Suprapubic skin (tissue), 4 donors: ENCODE results near the gene LRRTM4. TPM values are rescaled to one million over a fixed set of nuclear protein-coding genes. Genes with fewer than 3 reads are reported as not detected.

Experiments
- DNase-seq, 2 donors: peaks; one replicate each; pipeline ENCODE4 v3.0.0-alpha.2; 2019; ENCODE audit warnings: low spot score in 2 of 2
- H3K27ac ChIP-seq: fragments of 200-600 bp; sonication (generic); one replicate; pipeline ENCODE4 v1.5.1; 2019
- H3K27me3 ChIP-seq: fragments of 200-600 bp; sonication (generic); one replicate; pipeline ENCODE4 v1.5.1; 2019
- H3K36me3 ChIP-seq: fragments of 200-600 bp; sonication (generic); one replicate; pipeline ENCODE4 v1.5.1; 2019
- H3K4me1 ChIP-seq: fragments of 200-600 bp; sonication (generic); one replicate; pipeline ENCODE4 v1.5.1; 2019
- H3K4me3 ChIP-seq: fragments of 200-600 bp; sonication (generic); one replicate; pipeline ENCODE4 v1.5.1; 2019; ENCODE audit warnings: mild to moderate bottlenecking
- H3K9me3 ChIP-seq: fragments of 200-600 bp; sonication (generic); one replicate; pipeline ENCODE4 v1.5.1; 2019
- EP300 ChIP-seq: sonication (generic); formaldehyde crosslinking; IDR thresholded peaks from one replicate; pipeline ENCODE4 v1.6.1; 2017; ENCODE audit warnings: antibody characterized with exemption
- POLR2A ChIP-seq, 2 donors: fragments of 450-650 bp; IDR thresholded peaks; one replicate each; pipeline ENCODE4 v1.6.1; 2017; ENCODE audit warnings: antibody characterized with exemption in 2 of 2, mild to moderate bottlenecking in 2 of 2, moderate library complexity in 2 of 2
- POLR2AphosphoS5 ChIP-seq, 3 donors: sonication (generic); formaldehyde crosslinking; IDR thresholded peaks; one replicate each; pipeline ENCODE4 v1.6.1; 2017; ENCODE audit warnings: antibody characterized with exemption in 3 of 3
- WGBS: methylation state at CpG from one replicate; pipeline ENCODE4 v1.1.5; 2018; 5-methylcytosine and 5-hydroxymethylcytosine counted together
- total RNA-seq, 4 donors: library from RNA; depleted of rRNA; stranded (reverse); fragments of >200 nt; gene quantifications; one replicate each; pipeline ENCODE4 v1.1.0, GENCODE V29; 2016
- TF ChIP-seq, protein P1 (sequence below), 2 donors: fragments of 200-600 bp in 1 of 2; fragments of 450-650 bp in 1 of 2; sonication (generic) in 1 of 2; IDR thresholded peaks; one replicate each; pipeline ENCODE4 v1.5.1; 2016 to 2019; ENCODE audit warnings: antibody characterized with exemption in 2 of 2, mild to moderate bottlenecking in 1 of 2, moderate library complexity in 1 of 2

LRRTM4 gene
- total RNA-seq, 4 donors from 2014 or later: not detected

- no peak overlapping the region for H3K27ac ChIP-seq
- DNase-seq: no peak
- no peaks in the 10 kb centered on the region for H3K27me3 ChIP-seq
- H3K36me3 ChIP-seq: no peaks in the 10 kb centered on the region
- no peak for TF ChIP-seq EP300
- TF ChIP-seq POLR2A (IDR thresholded peaks at IDR 0.05): no peak
- no peaks in the 10 kb centered on the region for H3K4me1 ChIP-seq
- no peak overlapping the region for H3K4me3 ChIP-seq
- 81% methylated on average over 5 of the region's 5 CpGs for WGBS
- H3K9me3 ChIP-seq: no peaks in the 10 kb centered on the region
Measured at GRCh38 chr2:77363277-77363676, 158.9 kb downstream of the LRRTM4 start.

GRCh38 chr2:77348821-77349220, 173.4 kb downstream of the LRRTM4 start:
- DNase-seq: no peak
- Histone ChIP-seq H3K9me3 (no peaks in the 10 kb centered on the region), H3K27ac (no peak overlapping the region), H3K4me3 (no peak overlapping the region), H3K27me3 (no peaks in the 10 kb centered on the region), H3K36me3 (no peaks in the 10 kb centered on the region), H3K4me1 (no peaks in the 10 kb centered on the region)
- TF ChIP-seq EP300 (no peak), POLR2A (IDR thresholded peaks at IDR 0.05) (no peak), POLR2AphosphoS5 (IDR thresholded peaks at IDR 0.05) (no peak)
- TF ChIP-seq, protein P1, sequence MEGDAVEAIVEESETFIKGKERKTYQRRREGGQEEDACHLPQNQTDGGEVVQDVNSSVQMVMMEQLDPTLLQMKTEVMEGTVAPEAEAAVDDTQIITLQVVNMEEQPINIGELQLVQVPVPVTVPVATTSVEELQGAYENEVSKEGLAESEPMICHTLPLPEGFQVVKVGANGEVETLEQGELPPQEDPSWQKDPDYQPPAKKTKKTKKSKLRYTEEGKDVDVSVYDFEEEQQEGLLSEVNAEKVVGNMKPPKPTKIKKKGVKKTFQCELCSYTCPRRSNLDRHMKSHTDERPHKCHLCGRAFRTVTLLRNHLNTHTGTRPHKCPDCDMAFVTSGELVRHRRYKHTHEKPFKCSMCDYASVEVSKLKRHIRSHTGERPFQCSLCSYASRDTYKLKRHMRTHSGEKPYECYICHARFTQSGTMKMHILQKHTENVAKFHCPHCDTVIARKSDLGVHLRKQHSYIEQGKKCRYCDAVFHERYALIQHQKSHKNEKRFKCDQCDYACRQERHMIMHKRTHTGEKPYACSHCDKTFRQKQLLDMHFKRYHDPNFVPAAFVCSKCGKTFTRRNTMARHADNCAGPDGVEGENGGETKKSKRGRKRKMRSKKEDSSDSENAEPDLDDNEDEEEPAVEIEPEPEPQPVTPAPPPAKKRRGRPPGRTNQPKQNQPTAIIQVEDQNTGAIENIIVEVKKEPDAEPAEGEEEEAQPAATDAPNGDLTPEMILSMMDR (IDR thresholded peaks at IDR 0.05): no peak

DNA sequence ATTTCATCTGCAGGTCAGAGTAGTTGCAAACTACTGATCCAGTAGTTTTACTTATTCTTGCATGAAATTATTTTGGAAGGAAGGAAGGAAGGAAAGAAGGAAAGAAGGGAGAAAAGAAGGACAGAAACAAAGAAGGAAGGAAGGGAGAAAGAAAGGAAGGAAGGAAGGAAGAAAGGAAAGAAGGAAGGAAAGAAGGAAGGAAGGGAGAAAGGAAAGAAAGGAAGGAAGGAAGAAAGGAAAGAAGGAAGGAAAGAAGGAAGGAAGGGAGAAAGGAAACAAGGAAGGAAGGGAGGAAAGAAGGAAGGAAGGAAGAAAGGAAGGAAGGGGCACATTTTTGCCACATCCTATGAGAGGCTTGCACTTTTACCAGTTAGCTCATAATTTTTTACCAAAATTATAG, 186.2 kb downstream of the LRRTM4 start:
- Histone ChIP-seq H3K27me3 (no peaks in the 10 kb centered on the region), H3K4me3 (no peak overlapping the region), H3K9me3 (peaks cover 12% of the 10 kb centered on the region), H3K36me3 (no peaks in the 10 kb centered on the region), H3K4me1 (no peaks in the 10 kb centered on the region), H3K27ac (no peak overlapping the region)
- DNase-seq: no peak
- TF ChIP-seq, protein P1 (IDR thresholded peaks at IDR 0.05): no peak
- TF ChIP-seq EP300 (no peak), POLR2AphosphoS5 (IDR thresholded peaks at IDR 0.05) (no peak), POLR2A (IDR thresholded peaks at IDR 0.05) (no peak)

DNA sequence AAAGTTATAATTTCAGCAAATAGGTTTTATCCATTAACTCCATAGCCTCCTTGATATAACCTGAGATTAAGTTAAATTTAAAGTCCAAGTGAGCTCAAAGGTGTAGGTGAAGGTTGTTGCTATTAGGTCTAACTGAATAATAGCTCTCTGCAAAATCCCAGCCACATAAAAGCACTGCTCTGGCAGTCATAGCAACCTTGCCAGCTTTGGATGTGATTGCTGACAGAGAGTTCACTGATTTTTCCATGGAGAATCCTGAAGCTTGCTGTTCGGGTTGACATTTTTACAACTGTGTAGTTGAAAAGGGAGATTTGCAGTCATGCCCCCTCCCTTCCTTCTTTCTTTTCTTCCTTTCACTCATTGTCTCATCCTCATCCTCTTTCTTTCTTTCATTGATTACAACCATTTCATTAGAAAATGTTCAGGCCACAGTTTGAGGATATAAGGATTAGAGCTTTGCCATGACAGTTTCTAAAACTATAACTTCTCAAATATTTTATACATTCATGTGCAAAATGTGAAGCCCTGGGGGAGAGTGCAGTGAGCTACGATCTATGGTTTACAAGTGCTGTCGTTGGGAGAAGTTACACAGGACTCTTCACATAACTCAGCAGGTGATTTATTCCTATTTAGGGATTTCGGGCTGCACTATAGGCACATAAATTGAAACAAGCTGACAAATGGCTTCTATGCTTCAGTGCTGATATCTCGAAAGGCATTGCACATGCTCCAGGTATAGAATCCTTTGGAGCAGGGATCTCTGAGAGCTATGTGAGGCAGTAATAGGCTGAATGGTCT, 193.8 kb downstream of the LRRTM4 start:
- WGBS: 23% methylated on average over 5 of the region's 5 CpGs
- no peaks in the 10 kb centered on the region for H3K4me1 ChIP-seq
- TF ChIP-seq, protein P1 (IDR thresholded peaks at IDR 0.05): no peak
- TF ChIP-seq POLR2A (IDR thresholded peaks at IDR 0.05) (no peak), POLR2AphosphoS5 (IDR thresholded peaks at IDR 0.05) (no peak), EP300 (no peak)
- no peaks in the 10 kb centered on the region for H3K36me3 ChIP-seq
- no peaks in the 10 kb centered on the region for H3K27me3 ChIP-seq
- H3K9me3 ChIP-seq: no peaks in the 10 kb centered on the region
- DNase-seq: no peak
- H3K4me3 ChIP-seq: no peak overlapping the region
- no peak overlapping the region for H3K27ac ChIP-seq

GRCh38 chr2:77325395-77325794, 196.8 kb downstream of the LRRTM4 start:
- TF ChIP-seq POLR2AphosphoS5 (IDR thresholded peaks at IDR 0.05) (no peak), POLR2A (IDR thresholded peaks at IDR 0.05) (no peak), EP300 (no peak)
- TF ChIP-seq, protein P1 (IDR thresholded peaks at IDR 0.05): no peak

DNA sequence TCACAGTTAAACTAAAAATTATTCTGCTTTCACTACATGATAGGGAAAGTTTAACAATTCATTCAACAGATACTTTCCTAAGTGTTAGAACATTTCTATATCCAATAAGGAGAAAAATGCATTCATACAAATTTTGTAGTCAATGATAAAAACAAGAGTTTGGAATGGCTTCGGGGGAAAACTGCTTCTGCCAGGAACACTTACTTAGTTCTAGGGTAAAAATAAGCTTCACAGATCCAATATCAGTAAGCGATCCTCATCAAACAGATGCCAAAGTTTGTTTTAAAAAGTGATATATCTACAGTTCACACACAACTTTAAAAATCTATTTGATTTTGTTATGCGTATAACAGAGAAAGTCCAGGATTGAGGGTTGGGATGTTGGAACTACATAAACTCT, 199.7 kb downstream of the LRRTM4 start:
- TF ChIP-seq EP300 (no peak), POLR2A (IDR thresholded peaks at IDR 0.05) (no peak), POLR2AphosphoS5 (IDR thresholded peaks at IDR 0.05) (no peak)
- TF ChIP-seq, protein P1 (IDR thresholded peaks at IDR 0.05): no peak
- H3K27me3 ChIP-seq: no peaks in the 10 kb centered on the region

More at GRCh38 chr2:77325395-77325794, 196.8 kb downstream of the LRRTM4 start:
- Histone ChIP-seq H3K27me3 (no peaks in the 10 kb centered on the region), H3K27ac (no peak overlapping the region), H3K4me1 (no peaks in the 10 kb centered on the region), H3K4me3 (no peak overlapping the region), H3K9me3 (no peaks in the 10 kb centered on the region), H3K36me3 (no peaks in the 10 kb centered on the region)
- no peak for DNase-seq
- WGBS: 85% methylated on average over 3 of the region's 3 CpGs

More for the DNA sequence above, 199.7 kb downstream of the LRRTM4 start:
- no peak for DNase-seq
- Histone ChIP-seq H3K4me1 (no peaks in the 10 kb centered on the region), H3K36me3 (no peaks in the 10 kb centered on the region), H3K27ac (no peak overlapping the region), H3K4me3 (no peak overlapping the region), H3K9me3 (no peaks in the 10 kb centered on the region)
- WGBS: 46% methylated on average over 3 of the region's 3 CpGs
